LNCaP clone FGC (cell line): ENCODE data around the gene EFR3B.

Source experiments
- DNase-seq: peaks from one replicate; pipeline ENCODE4 v3.0.0-alpha.2; 2011; ENCODE audit warnings: low read depth
- H3K4me3 ChIP-seq: 2 replicates; pipeline ENCODE4 v1.5.1; 2011; ENCODE audit warnings: mild to moderate bottlenecking, low read depth, low read length, control low read depth
- TF ChIP-seq, protein P1 (sequence below): IDR thresholded peaks from 2 replicates; pipeline ENCODE4 v1.5.1; 2012; ENCODE audit warnings: mild to moderate bottlenecking; ENCODE audit not compliant: control insufficient read depth, insufficient read depth; ENCODE audit errors: extremely low read depth

Gene EFR3B

DNA sequence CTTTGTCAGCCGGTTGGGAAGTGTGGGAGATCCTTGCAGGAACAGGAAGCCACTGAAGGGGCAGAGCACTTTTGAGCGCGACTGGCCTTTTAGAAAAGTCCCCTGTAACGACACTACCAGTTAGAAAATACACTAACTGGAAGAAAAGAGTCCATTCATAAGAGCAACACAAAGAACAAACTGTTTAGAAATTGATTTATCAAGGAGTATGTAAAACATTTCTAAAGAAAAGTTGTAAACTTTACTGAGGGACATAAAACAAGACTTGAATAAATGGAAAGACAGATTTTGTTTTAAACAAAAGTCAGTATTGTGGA is 156.3 kb downstream of the EFR3B start:
- DNase-seq: no peak
- no peak overlapping the region for H3K4me3 ChIP-seq
- TF ChIP-seq, protein P1, sequence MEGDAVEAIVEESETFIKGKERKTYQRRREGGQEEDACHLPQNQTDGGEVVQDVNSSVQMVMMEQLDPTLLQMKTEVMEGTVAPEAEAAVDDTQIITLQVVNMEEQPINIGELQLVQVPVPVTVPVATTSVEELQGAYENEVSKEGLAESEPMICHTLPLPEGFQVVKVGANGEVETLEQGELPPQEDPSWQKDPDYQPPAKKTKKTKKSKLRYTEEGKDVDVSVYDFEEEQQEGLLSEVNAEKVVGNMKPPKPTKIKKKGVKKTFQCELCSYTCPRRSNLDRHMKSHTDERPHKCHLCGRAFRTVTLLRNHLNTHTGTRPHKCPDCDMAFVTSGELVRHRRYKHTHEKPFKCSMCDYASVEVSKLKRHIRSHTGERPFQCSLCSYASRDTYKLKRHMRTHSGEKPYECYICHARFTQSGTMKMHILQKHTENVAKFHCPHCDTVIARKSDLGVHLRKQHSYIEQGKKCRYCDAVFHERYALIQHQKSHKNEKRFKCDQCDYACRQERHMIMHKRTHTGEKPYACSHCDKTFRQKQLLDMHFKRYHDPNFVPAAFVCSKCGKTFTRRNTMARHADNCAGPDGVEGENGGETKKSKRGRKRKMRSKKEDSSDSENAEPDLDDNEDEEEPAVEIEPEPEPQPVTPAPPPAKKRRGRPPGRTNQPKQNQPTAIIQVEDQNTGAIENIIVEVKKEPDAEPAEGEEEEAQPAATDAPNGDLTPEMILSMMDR: no peak

DNA sequence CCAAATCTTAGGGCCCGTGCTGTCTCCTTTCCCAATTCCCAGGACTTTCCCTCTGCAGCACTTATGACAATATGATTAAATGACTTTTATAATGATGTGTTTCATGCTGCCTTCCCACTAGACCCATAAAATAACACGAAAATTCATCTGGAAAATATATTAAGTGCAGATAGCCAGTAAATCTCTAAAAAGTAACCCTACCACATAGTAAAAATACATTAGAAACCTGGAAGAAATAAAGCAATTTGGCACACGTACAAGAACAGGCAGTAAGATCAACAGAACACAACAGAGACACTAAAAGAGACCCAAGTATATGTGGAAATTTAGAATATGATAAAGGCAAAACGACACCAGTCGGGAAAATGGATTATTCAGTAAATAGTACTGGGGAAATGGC is 156.7 kb downstream of the EFR3B start:
- TF ChIP-seq, protein P1: no peak
- no peak for DNase-seq
- H3K4me3 ChIP-seq: no peak overlapping the region

DNA sequence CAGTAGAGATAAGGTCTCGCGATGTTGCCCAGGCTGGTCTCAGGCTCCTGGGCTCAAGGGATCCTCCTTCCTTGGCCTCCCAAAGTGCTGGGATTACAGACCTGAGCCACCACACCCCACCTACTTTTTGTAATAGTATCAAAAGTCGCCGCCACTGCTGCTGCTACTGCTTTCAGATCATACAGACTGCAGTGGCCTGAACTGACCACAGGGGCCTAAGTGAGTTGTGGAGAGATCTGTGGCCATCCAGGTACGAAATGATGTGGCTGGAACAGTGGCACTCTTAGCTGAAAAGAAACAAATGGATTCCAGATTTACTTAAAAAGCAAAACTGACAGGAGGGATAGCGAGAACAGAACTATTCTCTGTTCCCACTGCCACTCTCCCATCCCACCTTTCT is 159.4 kb downstream of the EFR3B start:
- TF ChIP-seq, protein P1: no peak
- no peak overlapping the region for H3K4me3 ChIP-seq
- no peak for DNase-seq

DNA sequence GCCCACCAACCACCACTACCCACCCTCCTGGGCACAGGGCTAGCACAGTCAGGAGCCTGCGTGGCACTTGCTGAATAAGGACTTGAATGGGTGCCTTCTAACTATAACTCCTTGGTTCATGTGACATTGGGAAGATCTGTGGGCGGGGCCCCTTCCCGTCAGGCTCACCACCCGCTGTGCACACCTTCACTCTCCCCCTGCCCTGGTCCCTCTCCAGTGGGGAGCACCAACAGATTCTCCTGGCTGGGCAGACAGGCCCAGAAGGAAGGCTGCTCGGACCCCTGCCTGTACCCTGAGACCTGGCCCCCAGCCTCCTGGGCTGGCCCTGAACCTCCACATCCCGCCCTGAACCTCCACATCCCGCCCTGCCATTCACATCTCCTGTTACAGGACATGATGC is 159.9 kb downstream of the EFR3B start:
- H3K4me3 ChIP-seq: no peak overlapping the region
- DNase-seq: no peak
- TF ChIP-seq, protein P1: no peak

DNA sequence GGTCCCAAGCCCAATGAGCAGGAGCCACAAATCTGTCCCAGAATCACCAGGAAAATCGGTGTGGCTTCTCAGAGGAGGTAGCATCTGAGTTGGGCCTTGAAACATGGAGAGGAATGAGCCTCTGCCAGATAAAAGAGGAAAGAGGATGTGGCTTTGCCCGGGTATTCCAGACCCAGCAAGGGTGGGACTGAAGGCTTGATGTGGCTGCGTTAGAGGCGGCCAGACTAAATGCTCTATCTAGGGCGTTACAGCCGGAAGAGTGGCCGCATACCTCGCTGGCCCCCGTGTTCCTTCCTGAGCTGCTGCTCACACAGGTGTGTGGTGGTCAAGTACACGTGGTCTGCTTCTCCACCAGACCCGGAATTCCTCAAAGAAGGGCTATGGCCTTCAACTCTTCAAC is 160.4 kb downstream of the EFR3B start:
- DNase-seq: no peak
- TF ChIP-seq, protein P1: no peak
- H3K4me3 ChIP-seq: no peak overlapping the region

DNA sequence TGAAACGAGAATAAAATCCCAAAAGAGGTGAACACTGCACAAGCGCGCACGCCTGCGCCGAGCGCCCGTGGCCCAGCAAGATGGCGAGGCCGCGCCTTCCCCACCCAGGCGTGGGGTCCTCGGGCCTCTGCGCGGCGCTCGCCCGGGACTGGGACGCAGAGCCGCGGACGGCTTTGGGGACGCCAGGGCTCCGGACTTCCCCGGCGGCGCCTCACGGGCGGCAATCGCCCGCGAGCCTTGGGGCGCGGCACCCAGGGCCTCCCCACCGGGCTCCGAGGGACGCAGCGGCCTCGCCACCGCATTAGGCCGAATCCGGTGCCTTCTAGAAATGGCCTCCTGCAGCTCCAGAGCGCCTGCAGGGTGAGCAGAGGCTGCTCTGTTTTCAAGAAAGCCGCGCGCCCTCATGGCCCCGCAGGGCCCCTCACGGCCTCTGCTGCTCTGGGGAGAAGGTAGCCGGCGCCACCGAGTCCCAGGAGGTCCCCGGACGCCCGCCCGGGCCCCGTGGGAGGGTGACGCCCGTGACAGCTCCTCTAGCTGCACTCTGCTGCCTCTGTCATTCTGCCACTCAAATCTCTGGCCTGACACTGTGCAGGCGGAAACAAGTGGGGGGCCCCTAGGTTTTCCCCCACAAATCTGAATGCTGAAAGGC is 162.4 kb downstream of the EFR3B start:
- TF ChIP-seq, protein P1: no peak
- H3K4me3 ChIP-seq: no peak overlapping the region
- DNase-seq: no peak

DNA sequence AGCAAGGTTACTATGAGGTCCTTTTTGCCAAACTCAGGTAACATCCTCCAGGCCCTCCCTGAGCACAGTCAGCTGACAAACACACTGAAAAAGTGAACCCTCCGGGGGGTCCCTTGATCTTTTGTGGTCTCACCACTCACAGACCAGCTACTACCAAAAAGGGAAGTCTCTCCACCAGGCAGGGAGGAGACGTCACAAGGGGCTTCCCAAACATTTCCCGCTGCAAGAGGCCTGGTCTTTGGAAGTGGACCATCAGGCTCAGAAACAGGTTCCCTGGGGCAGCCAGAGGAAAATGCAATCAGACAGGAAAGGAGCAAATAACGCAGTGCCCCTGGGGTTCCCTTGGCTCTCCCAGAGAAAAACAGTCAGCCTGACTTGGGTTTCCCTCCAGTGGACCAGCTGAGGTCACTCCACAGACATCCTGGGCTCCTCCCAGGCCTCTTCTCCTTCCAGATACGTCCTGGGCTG is 165.2 kb downstream of the EFR3B start:
- H3K4me3 ChIP-seq: no peak overlapping the region
- no peak for DNase-seq
- TF ChIP-seq, protein P1: no peak
